ACC112 (cell line): Measurements from ENCODE around the gene NIPBL.

Source experiments
- H2AFZ ChIP-seq: fragments of 200-600 bp; sonication (generic); one replicate; pipeline ENCODE4 v1.6.0; 2017; ENCODE audit warnings: antibody characterized with exemption, low read length; ENCODE audit not compliant: unreplicated experiment
- H3K27ac ChIP-seq: fragments of 200-600 bp; sonication (generic); 2 replicates; pipeline ENCODE4 v1.5.1; 2014; ENCODE audit warnings: low read depth, mild to moderate bottlenecking, antibody characterized with exemption, low read length, moderate library complexity
- H3K27me3 ChIP-seq: fragments of 200-600 bp; sonication (generic); 2 replicates; pipeline ENCODE4 v1.6.1; 2014; ENCODE audit warnings: mild to moderate bottlenecking, antibody characterized with exemption, low read length, moderate library complexity, mixed read lengths; ENCODE audit not compliant: insufficient read depth
- H3K36me3 ChIP-seq: fragments of 200-600 bp; sonication (generic); 2 replicates; pipeline ENCODE4 v1.6.1; 2016; ENCODE audit warnings: mild to moderate bottlenecking, antibody characterized with exemption, low read length, moderate library complexity, mixed read lengths; ENCODE audit not compliant: insufficient read depth
- H3K4me1 ChIP-seq: fragments of 200-600 bp; sonication (generic); one replicate; pipeline ENCODE4 v1.6.1; 2016; ENCODE audit warnings: low read length, mixed read lengths; ENCODE audit not compliant: insufficient read depth, unreplicated experiment, control insufficient read depth
- H3K4me3 ChIP-seq: fragments of 200-600 bp; sonication (generic); 2 replicates; pipeline ENCODE4 v1.5.1; 2014; ENCODE audit warnings: mild to moderate bottlenecking, low read depth, low read length
- H3K79me2 ChIP-seq: fragments of 200-600 bp; sonication (generic); one replicate; pipeline ENCODE4 v1.6.0; 2016; ENCODE audit warnings: low read length; ENCODE audit not compliant: control insufficient read depth, unreplicated experiment, insufficient read depth

The NIPBL gene

GRCh38 chr5:37111426-37112382, 235.1 kb downstream of the NIPBL start:
- Histone ChIP-seq H3K4me1 (no peaks in the 10 kb centered on the region), H3K79me2 (no peaks in the 10 kb centered on the region), H3K4me3 (no peak overlapping the region), H3K27ac (no peak overlapping the region), H2AFZ (no peak overlapping the region), H3K36me3 (peaks cover 26% of the 10 kb centered on the region), H3K27me3 (no peaks in the 10 kb centered on the region)

GRCh38 chr5:37112383-37112991, 235.9 kb downstream of the NIPBL start:
- H3K36me3 ChIP-seq, result peaks cover 24% of the 10 kb centered on the region
- H2AFZ ChIP-seq, result no peak overlapping the region
- no peaks in the 10 kb centered on the region for H3K4me1 ChIP-seq
- no peaks in the 10 kb centered on the region for H3K27me3 ChIP-seq
- H3K27ac ChIP-seq, result no peak overlapping the region
- no peak overlapping the region for H3K4me3 ChIP-seq
- no peaks in the 10 kb centered on the region for H3K79me2 ChIP-seq
